Prostate gland (tissue), 2 donors: ENCODE results near the gene MAMDC2. TPM values are rescaled to one million over a fixed set of nuclear protein-coding genes. Genes with fewer than 3 reads are reported as not detected.

ENCODE experiments used
- DNase-seq: peaks from one replicate; pipeline ENCODE4 v3.0.0-alpha.2; 2019; ENCODE audit warnings: low spot score
- H3K27ac ChIP-seq, 2 donors: fragments of 200-600 bp; sonication (generic); 2 replicates each; pipeline ENCODE4 v1.5.1; 2017 to 2019
- H3K27me3 ChIP-seq: fragments of 200-600 bp; sonication (generic); replicated peaks from 2 replicates; pipeline ENCODE4 v1.5.1; 2019; ENCODE audit not compliant: insufficient read depth
- H3K36me3 ChIP-seq, 2 donors: fragments of 200-600 bp; sonication (generic); 1 replicate in 1 of 2; 2 replicates in 1 of 2; pipeline versions ENCODE4 v1.5.1 to v1.8.1; 2017 to 2019
- H3K4me1 ChIP-seq: fragments of 200-600 bp; sonication (generic); replicated peaks from 2 replicates; pipeline ENCODE4 v1.5.1; 2019
- H3K4me3 ChIP-seq, 2 donors: fragments of 200-600 bp; sonication (generic); 2 replicates each; pipeline ENCODE4 v1.5.1; 2017 to 2019
- H3K9me3 ChIP-seq: fragments of 200-600 bp; sonication (generic); 2 replicates; pipeline ENCODE4 v1.5.1; 2017
- CTCF ChIP-seq, 4 experiments: fragments of 200-600 bp in 2 of 4; fragments of 450-650 bp in 2 of 4; sonication (generic) in 2 of 4; IDR thresholded peaks; 1 replicate in 3 of 4; 2 replicates in 1 of 4; pipeline ENCODE4 v1.5.1; 2016 to 2019; ENCODE audit warnings: antibody characterized with exemption in 4 of 4, mild to moderate bottlenecking in 2 of 4, moderate library complexity in 2 of 4
- POLR2A ChIP-seq: fragments of 450-650 bp; IDR thresholded peaks from one replicate; pipeline ENCODE4 v1.6.1; 2016; ENCODE audit warnings: antibody characterized with exemption, mild to moderate bottlenecking
- POLR2AphosphoS5 ChIP-seq: sonication (generic); formaldehyde crosslinking; IDR thresholded peaks from one replicate; pipeline ENCODE4 v1.6.1; 2017; ENCODE audit warnings: antibody characterized with exemption
- WGBS: methylation state at CpG from one replicate; pipeline ENCODE4 v1.1.5; 2018; 5-methylcytosine and 5-hydroxymethylcytosine counted together
- intact Hi-C: fragments of 100-400 bp; cut with DNase I; formaldehyde crosslinking; loops from one replicate; pipeline ENCODE4 v1.14.2; 2022
- total RNA-seq, 2 donors: library from RNA; depleted of rRNA; stranded (reverse); fragments of >200 nt; gene quantifications; one replicate each; pipeline ENCODE4 v1.1.0, GENCODE V29; 2016

MAMDC2 gene
- total RNA-seq, 2 donors from 2014 or later: 4.2 to 33.8 TPM

- Histone ChIP-seq H3K4me3 (no peak overlapping the region), H3K36me3 (no peaks in the 10 kb centered on the region), H3K9me3 (no peaks in the 10 kb centered on the region), H3K4me1 (no peaks in the 10 kb centered on the region), H3K27me3 (no peaks in the 10 kb centered on the region), H3K27ac (no peak overlapping the region)
- WGBS: 83% methylated on average over 6 of the region's 6 CpGs
- no peak for TF ChIP-seq CTCF (IDR thresholded peaks at IDR 0.05)
- TF ChIP-seq POLR2AphosphoS5: no peak
- TF ChIP-seq POLR2A: no peak
- no peak for DNase-seq
- intact Hi-C loops: no loop called here
Observed at GRCh38 chr9:70165006-70165602, 121.5 kb downstream of the MAMDC2 start.

- 95% methylated on average over 5 of the region's 5 CpGs for WGBS
- no peaks in the 10 kb centered on the region for H3K4me1 ChIP-seq
- TF ChIP-seq POLR2AphosphoS5: no peak
- no peak for TF ChIP-seq POLR2A
- no peak for TF ChIP-seq CTCF (IDR thresholded peaks at IDR 0.05)
- H3K27ac ChIP-seq: no peak overlapping the region
- intact Hi-C loops: no loop called here
- no peaks in the 10 kb centered on the region for H3K27me3 ChIP-seq
- no peak for DNase-seq
- H3K4me3 ChIP-seq: no peak overlapping the region
- H3K9me3 ChIP-seq: no peaks in the 10 kb centered on the region
- H3K36me3 ChIP-seq: no peaks in the 10 kb centered on the region
Observed at GRCh38 chr9:70168521-70168920, 124.9 kb downstream of the MAMDC2 start.

- TF ChIP-seq POLR2A: no peak
- TF ChIP-seq CTCF (IDR thresholded peaks at IDR 0.05): no peak
- no peak for TF ChIP-seq POLR2AphosphoS5
- no peak overlapping the region for H3K4me3 ChIP-seq
- no peak overlapping the region for H3K27ac ChIP-seq
- WGBS: 72% methylated on average over 3 of the region's 3 CpGs
- no peak for DNase-seq
- H3K9me3 ChIP-seq: no peaks in the 10 kb centered on the region
- no peaks in the 10 kb centered on the region for H3K36me3 ChIP-seq
- no peaks in the 10 kb centered on the region for H3K4me1 ChIP-seq
- intact Hi-C loops: no loop called here
- H3K27me3 ChIP-seq: no peaks in the 10 kb centered on the region
Observed at GRCh38 chr9:70169222-70169621, 125.6 kb downstream of the MAMDC2 start.

- TF ChIP-seq POLR2A (no peak), POLR2AphosphoS5 (no peak), CTCF (IDR thresholded peaks at IDR 0.05) (no peak)
- WGBS: 59% methylated on average over 7 of the region's 7 CpGs
- Histone ChIP-seq H3K4me1 (no peaks in the 10 kb centered on the region), H3K27ac (no peak overlapping the region), H3K9me3 (no peaks in the 10 kb centered on the region), H3K27me3 (no peaks in the 10 kb centered on the region), H3K4me3 (no peak overlapping the region), H3K36me3 (no peaks in the 10 kb centered on the region)
- no peak for DNase-seq
- intact Hi-C loops: no loop called here
Observed at GRCh38 chr9:70170151-70170790, 126.6 kb downstream of the MAMDC2 start.

GRCh38 chr9:70172532-70172931, 128.9 kb downstream of the MAMDC2 start:
- DNase-seq: no peak
- WGBS: 92% methylated on average over 1 of the region's 1 CpG
- Histone ChIP-seq H3K36me3 (no peaks in the 10 kb centered on the region), H3K9me3 (no peaks in the 10 kb centered on the region), H3K4me1 (no peaks in the 10 kb centered on the region), H3K27ac (no peak overlapping the region), H3K27me3 (no peaks in the 10 kb centered on the region), H3K4me3 (no peak overlapping the region)
- intact Hi-C loops: no loop called here
- TF ChIP-seq CTCF (IDR thresholded peaks at IDR 0.05) (no peak), POLR2A (no peak), POLR2AphosphoS5 (no peak)
